HCT116 (cell line): ENCODE results near the gene WWOX.

Experiments used
- POLR2A ChIP-seq: IDR thresholded peaks from 2 replicates; pipeline ENCODE4 v1.7.0; 2011; ENCODE audit warnings: borderline replicate concordance; ENCODE audit not compliant: insufficient read depth, insufficient read length; ENCODE audit errors: extremely low read depth
- TF ChIP-seq, protein P1 (sequence below), 3 experiments: fragments of 200-600 bp in 1 of 3; sonication (generic) in 1 of 3; IDR thresholded peaks in 2 of 3; conservative IDR thresholded peaks in 1 of 3; 2 replicates each; pipeline ENCODE4 v1.5.1; 2012 to 2017; ENCODE audit warnings: low read depth in 2 of 3, low read length in 2 of 3, antibody characterized with exemption in 1 of 3, borderline replicate concordance in 1 of 3, control low read depth in 1 of 3, mild to moderate bottlenecking in 1 of 3, mixed read lengths in 1 of 3, mixed run types in 1 of 3, moderate library complexity in 1 of 3; ENCODE audit not compliant: insufficient read depth in 1 of 3
- TF ChIP-seq, protein P2 (sequence below): IDR thresholded peaks from 2 replicates; pipeline ENCODE4 v1.6.1; 2012; ENCODE audit warnings: low read depth
- TF ChIP-seq, protein P3 (sequence below): IDR thresholded peaks from 2 replicates; pipeline ENCODE4 v1.6.1; 2012

DNA sequence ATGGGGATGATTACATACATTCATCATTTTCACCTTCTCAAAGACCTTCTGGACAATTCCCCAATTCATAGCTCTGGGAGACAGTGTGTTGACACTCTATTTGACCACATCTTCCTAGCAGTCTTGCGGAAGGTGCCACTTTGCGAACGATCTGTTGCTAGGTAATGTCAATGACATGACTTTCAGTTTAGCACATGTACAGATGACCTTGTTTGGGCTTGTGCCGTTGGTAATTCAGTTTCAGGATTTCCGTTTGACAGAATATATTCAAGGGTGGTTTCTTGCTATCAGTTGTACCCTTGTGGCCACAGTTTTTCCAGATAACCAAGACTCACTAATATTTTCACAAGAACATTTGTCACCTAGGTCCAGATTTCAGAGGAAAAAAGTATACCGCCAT lies 478.2 kb downstream of the WWOX start:
- TF ChIP-seq, protein P1, sequence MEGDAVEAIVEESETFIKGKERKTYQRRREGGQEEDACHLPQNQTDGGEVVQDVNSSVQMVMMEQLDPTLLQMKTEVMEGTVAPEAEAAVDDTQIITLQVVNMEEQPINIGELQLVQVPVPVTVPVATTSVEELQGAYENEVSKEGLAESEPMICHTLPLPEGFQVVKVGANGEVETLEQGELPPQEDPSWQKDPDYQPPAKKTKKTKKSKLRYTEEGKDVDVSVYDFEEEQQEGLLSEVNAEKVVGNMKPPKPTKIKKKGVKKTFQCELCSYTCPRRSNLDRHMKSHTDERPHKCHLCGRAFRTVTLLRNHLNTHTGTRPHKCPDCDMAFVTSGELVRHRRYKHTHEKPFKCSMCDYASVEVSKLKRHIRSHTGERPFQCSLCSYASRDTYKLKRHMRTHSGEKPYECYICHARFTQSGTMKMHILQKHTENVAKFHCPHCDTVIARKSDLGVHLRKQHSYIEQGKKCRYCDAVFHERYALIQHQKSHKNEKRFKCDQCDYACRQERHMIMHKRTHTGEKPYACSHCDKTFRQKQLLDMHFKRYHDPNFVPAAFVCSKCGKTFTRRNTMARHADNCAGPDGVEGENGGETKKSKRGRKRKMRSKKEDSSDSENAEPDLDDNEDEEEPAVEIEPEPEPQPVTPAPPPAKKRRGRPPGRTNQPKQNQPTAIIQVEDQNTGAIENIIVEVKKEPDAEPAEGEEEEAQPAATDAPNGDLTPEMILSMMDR (IDR thresholded peaks at IDR 0.05 in 2 of 3, conservative IDR thresholded peaks at IDR 0.05 in 1 of 3; ENCODE audit: borderline replicate concordance in 1 of 3, insufficient read depth in 1 of 3, low read depth in 2 of 3, low read length in 2 of 3), result no peak
- TF ChIP-seq, protein P2, sequence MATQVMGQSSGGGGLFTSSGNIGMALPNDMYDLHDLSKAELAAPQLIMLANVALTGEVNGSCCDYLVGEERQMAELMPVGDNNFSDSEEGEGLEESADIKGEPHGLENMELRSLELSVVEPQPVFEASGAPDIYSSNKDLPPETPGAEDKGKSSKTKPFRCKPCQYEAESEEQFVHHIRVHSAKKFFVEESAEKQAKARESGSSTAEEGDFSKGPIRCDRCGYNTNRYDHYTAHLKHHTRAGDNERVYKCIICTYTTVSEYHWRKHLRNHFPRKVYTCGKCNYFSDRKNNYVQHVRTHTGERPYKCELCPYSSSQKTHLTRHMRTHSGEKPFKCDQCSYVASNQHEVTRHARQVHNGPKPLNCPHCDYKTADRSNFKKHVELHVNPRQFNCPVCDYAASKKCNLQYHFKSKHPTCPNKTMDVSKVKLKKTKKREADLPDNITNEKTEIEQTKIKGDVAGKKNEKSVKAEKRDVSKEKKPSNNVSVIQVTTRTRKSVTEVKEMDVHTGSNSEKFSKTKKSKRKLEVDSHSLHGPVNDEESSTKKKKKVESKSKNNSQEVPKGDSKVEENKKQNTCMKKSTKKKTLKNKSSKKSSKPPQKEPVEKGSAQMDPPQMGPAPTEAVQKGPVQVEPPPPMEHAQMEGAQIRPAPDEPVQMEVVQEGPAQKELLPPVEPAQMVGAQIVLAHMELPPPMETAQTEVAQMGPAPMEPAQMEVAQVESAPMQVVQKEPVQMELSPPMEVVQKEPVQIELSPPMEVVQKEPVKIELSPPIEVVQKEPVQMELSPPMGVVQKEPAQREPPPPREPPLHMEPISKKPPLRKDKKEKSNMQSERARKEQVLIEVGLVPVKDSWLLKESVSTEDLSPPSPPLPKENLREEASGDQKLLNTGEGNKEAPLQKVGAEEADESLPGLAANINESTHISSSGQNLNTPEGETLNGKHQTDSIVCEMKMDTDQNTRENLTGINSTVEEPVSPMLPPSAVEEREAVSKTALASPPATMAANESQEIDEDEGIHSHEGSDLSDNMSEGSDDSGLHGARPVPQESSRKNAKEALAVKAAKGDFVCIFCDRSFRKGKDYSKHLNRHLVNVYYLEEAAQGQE, result no peak
- TF ChIP-seq, protein P3, sequence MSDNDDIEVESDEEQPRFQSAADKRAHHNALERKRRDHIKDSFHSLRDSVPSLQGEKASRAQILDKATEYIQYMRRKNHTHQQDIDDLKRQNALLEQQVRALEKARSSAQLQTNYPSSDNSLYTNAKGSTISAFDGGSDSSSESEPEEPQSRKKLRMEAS, result no peak
- TF ChIP-seq POLR2A, result no peak
